Thyroid gland (tissue), 4 donors: ENCODE data around the gene MCF2L. TPM values are rescaled to one million over a fixed set of nuclear protein-coding genes. Genes with fewer than 3 reads are reported as not detected.

Source experiments
- DNase-seq, 2 donors: peaks; one replicate each; pipeline ENCODE4 v3.0.0-alpha.2; 2019
- H3K27ac ChIP-seq, 3 donors: fragments of 200-600 bp; sonication (generic); 1 replicate in 2 of 3; 2 replicates in 1 of 3; pipeline ENCODE4 v1.5.1; 2016 to 2019; ENCODE audit warnings: mild to moderate bottlenecking in 1 of 3, moderate library complexity in 1 of 3
- H3K27me3 ChIP-seq: fragments of 200-600 bp; sonication (generic); one replicate; pipeline ENCODE4 v1.5.1; 2019
- H3K36me3 ChIP-seq, 2 donors: fragments of 200-600 bp; sonication (generic); one replicate each; pipeline ENCODE4 v1.5.1; 2016 to 2019
- H3K4me1 ChIP-seq, 2 donors: fragments of 200-600 bp; sonication (generic); one replicate each; pipeline ENCODE4 v1.5.1; 2017 to 2019
- H3K4me3 ChIP-seq, 3 donors: fragments of 200-600 bp; sonication (generic); replicated peaks in 1 of 3; 1 replicate in 2 of 3; 2 replicates in 1 of 3; pipeline ENCODE4 v1.5.1; 2016; ENCODE audit warnings: mild to moderate bottlenecking in 1 of 3
- H3K9me3 ChIP-seq: fragments of 200-600 bp; sonication (generic); one replicate; pipeline ENCODE4 v1.5.1; 2017
- CTCF ChIP-seq, 6 experiments: fragments of 200-600 bp in 3 of 6; fragments of 450-650 bp in 3 of 6; sonication (generic) in 3 of 6; IDR thresholded peaks; one replicate each; pipeline ENCODE4 v1.5.1; 2016 to 2019; ENCODE audit warnings: antibody characterized with exemption in 6 of 6, mild to moderate bottlenecking in 2 of 6, inconsistent platforms in 1 of 6, moderate library complexity in 1 of 6
- POLR2A ChIP-seq, 2 donors: fragments of 450-650 bp; IDR thresholded peaks; one replicate each; pipeline ENCODE4 v1.6.1; 2017; ENCODE audit warnings: antibody characterized with exemption in 2 of 2, mild to moderate bottlenecking in 2 of 2, moderate library complexity in 1 of 2
- WGBS, 2 donors: methylation state at CpG; one replicate each; pipeline ENCODE4 v1.1.5; 2017; 5-methylcytosine and 5-hydroxymethylcytosine counted together
- intact Hi-C: fragments of 100-400 bp; cut with DNase I; formaldehyde crosslinking; loops from one replicate; pipeline ENCODE4 v1.15.1; 2023
- total RNA-seq, 4 donors: library from RNA; depleted of rRNA; stranded (reverse); fragments of >200 nt; gene quantifications; one replicate each; pipeline ENCODE4 v1.2.3, GENCODE V29; 2016

MCF2L gene
- total RNA-seq, 4 donors from 2014 or later = 35.6 to 83.4 (median 43.6) TPM

GRCh38 chr13:113058129-113058987 lies 89.3 kb downstream of the MCF2L start:
- Histone ChIP-seq H3K9me3 (no peaks in the 10 kb centered on the region), H3K27ac (no peak overlapping the region), H3K4me1 (no peaks in the 10 kb centered on the region), H3K36me3 (no peaks in the 10 kb centered on the region), H3K27me3 (no peaks in the 10 kb centered on the region), H3K4me3 (no peak overlapping the region)
- intact Hi-C loops = no loop called here
- 92 to 95% methylated on average over 21 of the region's 21 CpGs for WGBS, 2 donors
- no peak for TF ChIP-seq POLR2A (IDR thresholded peaks at IDR 0.05)
- no peak for TF ChIP-seq CTCF (IDR thresholded peaks at IDR 0.05)
- no peak for DNase-seq

GRCh38 chr13:113058988-113059850 lies 90.2 kb downstream of the MCF2L start:
- Histone ChIP-seq H3K36me3 (no peaks in the 10 kb centered on the region), H3K27me3 (no peaks in the 10 kb centered on the region), H3K27ac (no peak overlapping the region), H3K4me1 (no peaks in the 10 kb centered on the region), H3K4me3 (no peak overlapping the region), H3K9me3 (no peaks in the 10 kb centered on the region)
- TF ChIP-seq POLR2A (IDR thresholded peaks at IDR 0.05) (no peak), CTCF (IDR thresholded peaks at IDR 0.05) (no peak)
- DNase-seq = no peak
- 92 to 94% methylated on average over 22 of the region's 22 CpGs for WGBS, 2 donors
- intact Hi-C loops = no loop called here

- Histone ChIP-seq H3K9me3 (no peaks in the 10 kb centered on the region), H3K27me3 (no peaks in the 10 kb centered on the region), H3K4me3 (no peak overlapping the region), H3K27ac (no peak overlapping the region), H3K36me3 (no peaks in the 10 kb centered on the region), H3K4me1 (no peaks in the 10 kb centered on the region)
- TF ChIP-seq CTCF (IDR thresholded peaks at IDR 0.05) (no peak), POLR2A (IDR thresholded peaks at IDR 0.05) (no peak)
- 80 to 88% methylated on average over 11 to 15 of the region's 15 CpGs for WGBS, 2 donors
- intact Hi-C loops = no loop called here
- no peak for DNase-seq
Measured at GRCh38 chr13:113059891-113060290, 90.9 kb downstream of the MCF2L start.

GRCh38 chr13:113060557-113061270 lies 91.7 kb downstream of the MCF2L start:
- H3K36me3 ChIP-seq = no peaks in the 10 kb centered on the region
- DNase-seq = no peak
- intact Hi-C loops = no loop called here
- 87 to 91% methylated on average over 31 to 33 of the region's 34 CpGs for WGBS, 2 donors
- H3K27ac ChIP-seq = no peak overlapping the region
- H3K27me3 ChIP-seq = no peaks in the 10 kb centered on the region
- TF ChIP-seq CTCF (IDR thresholded peaks at IDR 0.05) = no peak
- no peak for TF ChIP-seq POLR2A (IDR thresholded peaks at IDR 0.05)
- no peaks in the 10 kb centered on the region for H3K4me1 ChIP-seq
- H3K4me3 ChIP-seq = no peak overlapping the region
- no peaks in the 10 kb centered on the region for H3K9me3 ChIP-seq
